NCI-H2107 treated with DMSO at 0.1 percent for 48 hours (cell line): ENCODE measurements around the gene COL6A3.

Experiments
- DNase-seq: peaks from one replicate; lab custom pipeline; 2025; ENCODE audit not compliant: unreplicated experiment; lab: John Stamatoyannopoulos, UW

Gene COL6A3, protein sequence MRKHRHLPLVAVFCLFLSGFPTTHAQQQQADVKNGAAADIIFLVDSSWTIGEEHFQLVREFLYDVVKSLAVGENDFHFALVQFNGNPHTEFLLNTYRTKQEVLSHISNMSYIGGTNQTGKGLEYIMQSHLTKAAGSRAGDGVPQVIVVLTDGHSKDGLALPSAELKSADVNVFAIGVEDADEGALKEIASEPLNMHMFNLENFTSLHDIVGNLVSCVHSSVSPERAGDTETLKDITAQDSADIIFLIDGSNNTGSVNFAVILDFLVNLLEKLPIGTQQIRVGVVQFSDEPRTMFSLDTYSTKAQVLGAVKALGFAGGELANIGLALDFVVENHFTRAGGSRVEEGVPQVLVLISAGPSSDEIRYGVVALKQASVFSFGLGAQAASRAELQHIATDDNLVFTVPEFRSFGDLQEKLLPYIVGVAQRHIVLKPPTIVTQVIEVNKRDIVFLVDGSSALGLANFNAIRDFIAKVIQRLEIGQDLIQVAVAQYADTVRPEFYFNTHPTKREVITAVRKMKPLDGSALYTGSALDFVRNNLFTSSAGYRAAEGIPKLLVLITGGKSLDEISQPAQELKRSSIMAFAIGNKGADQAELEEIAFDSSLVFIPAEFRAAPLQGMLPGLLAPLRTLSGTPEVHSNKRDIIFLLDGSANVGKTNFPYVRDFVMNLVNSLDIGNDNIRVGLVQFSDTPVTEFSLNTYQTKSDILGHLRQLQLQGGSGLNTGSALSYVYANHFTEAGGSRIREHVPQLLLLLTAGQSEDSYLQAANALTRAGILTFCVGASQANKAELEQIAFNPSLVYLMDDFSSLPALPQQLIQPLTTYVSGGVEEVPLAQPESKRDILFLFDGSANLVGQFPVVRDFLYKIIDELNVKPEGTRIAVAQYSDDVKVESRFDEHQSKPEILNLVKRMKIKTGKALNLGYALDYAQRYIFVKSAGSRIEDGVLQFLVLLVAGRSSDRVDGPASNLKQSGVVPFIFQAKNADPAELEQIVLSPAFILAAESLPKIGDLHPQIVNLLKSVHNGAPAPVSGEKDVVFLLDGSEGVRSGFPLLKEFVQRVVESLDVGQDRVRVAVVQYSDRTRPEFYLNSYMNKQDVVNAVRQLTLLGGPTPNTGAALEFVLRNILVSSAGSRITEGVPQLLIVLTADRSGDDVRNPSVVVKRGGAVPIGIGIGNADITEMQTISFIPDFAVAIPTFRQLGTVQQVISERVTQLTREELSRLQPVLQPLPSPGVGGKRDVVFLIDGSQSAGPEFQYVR (N-terminal part only)

DNA sequence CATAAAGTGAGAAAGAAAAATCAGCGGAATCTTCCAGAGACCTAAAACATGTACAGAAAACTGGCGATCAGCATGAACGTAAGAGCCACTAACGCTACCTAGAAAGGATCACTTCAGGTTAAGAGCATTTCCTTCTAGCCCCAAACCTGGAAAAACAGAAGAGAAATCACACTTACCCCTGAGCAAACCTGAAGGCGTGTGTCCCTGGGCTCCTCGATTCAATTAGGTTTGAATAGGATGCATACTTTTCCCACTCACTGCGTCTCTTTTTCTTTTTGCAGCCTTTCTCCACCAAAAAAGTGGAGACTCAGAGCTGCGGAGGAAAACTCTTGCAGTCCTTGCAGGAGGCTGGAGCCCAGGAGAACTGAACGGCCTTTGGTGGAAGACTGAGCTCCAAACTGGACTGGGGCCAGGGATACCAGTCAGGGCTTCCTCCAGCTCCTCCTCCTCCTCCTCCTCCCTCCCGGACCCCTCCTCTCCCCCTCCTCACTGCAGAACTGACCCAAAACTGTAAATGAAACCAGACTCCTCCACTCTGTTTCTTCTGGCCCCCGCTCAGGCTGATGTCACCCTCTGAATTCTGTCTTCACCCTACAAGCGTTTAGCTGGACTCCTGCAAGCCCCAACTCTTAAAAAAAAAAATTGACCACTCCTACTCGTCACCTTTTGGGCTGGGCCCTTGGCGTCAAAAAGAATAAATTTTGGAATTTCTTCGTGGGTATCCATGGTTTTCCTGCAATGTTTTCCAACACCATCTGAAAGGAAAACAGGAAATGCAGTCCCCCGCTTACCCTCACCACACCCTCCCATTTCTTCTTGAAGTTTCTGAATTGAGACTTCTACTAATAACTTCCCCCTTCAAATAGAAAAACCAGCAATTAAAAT is at the start of gene COL6A3:
Gene COL6A3 (minus strand): TSS at position 388 of the 885 bp plus-strand sequence. CDS start 17,347 bp downstream, outside the sequence.
- no peak for DNase-seq

DNA sequence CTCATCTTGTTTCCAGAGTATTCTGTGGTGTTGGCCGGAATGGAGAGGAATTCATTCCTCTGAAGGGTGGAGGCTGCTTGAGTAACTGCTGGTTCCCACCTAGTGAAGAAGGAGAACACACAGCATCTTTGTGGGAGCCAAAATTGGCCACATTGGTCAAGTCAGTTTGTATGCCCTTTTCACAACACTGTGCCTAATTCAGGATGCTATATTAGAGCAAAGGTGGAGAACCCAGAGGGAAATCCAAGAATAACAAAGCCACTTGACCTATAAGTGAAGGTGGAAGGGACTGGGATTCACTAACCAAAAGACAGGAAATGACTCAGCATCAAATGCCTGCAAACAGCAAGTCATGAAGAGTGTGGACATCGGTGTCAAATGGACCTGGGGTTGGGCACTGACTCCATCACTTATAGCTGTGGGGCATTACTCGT is 45.8 kb upstream of the COL6A3 start:
- no peak for DNase-seq

DNA sequence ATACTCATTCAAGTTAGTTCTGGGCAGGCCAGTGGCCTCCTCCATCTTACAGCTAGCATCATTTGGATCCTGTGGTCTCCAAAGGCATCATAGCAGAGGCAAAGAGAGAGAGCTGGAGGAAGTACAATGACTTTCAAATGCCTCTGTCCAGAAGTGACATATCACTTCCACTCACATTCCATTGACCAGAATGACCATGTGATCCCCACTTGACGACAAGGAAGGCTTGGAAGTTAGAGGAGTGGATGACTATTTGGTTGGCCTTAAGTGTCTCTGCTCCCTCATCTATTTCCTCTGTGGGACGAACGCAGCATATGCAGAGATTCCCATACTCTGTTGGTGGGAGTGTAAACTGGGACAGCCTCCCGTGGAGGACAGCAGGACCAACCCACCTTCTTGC is 45.3 kb upstream of the COL6A3 start:
- DNase-seq = no peak

DNA sequence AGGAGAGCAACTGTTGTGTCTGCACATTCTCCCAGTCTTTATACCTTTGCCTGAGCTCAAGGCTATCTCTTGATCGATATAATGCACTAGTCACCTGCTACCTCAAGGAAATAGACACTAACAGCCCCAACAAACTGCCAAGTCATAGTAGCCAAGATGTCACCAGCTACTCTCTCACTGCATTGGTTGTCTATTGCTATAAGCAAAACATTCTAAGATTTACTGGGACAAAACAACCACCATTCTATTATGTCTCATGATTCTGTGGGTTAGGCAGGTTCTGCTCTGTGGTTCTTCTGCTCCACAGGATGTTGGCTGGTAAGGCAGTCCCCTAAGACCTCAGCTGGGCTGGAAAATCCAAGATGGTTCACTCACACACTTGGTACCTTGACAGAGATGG is 44.6 kb upstream of the COL6A3 start:
- no peak for DNase-seq

DNA sequence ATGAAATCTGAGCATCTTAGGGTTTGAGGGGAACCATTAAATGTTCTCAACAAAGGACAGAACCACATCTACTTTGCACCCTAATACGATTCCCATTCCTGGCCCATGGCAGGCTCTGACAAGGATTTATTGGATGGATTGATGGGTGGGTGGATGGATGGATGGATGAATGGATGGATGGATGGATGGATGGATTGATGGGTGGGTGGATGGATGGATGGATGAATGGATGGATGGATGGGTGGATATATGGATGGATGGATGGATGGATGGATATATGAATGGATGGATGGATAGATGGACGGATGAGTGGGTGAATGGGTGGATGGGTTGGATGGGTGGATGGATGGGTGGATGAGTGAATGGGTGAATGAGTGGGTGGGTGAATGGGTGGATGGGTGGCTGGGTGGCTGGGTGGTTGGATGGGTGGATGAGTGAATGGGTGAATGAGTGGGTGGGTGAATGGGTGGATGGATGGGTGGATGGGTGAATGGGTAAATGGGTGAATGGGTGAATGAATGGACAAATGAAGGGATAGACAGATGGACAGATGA is 43.5 kb upstream of the COL6A3 start:
- no peak for DNase-seq

DNA sequence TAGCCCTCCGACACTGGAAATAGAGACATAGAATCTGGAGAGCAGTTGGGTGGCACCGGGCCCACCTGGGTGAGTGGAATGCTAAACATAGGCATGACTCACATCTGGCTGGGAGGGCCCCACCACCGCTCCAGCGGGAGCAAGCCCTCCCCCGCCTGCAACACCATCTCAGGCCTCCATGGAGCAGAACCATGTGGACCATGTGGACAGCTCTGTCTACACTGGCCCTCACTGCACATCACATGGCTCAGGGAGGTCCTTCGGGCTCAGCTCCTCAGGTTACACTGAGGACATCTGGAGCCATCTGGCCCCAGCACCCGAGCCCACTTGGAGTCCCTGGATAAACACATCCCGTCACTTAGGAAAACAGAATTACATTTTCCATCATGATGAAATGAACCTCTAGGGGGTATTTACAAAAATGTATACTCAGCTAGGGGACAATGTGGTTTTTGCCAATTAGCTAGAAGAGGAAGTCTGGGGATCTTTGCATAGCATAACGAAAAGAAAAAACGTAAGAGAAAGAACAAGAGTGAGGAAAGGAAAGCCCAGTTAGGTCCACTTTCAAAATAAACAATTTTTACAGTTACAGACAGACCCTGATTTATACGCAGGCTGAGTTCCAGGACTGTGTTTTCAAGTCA is 42.4 kb upstream of the COL6A3 start:
- no peak for DNase-seq

DNA sequence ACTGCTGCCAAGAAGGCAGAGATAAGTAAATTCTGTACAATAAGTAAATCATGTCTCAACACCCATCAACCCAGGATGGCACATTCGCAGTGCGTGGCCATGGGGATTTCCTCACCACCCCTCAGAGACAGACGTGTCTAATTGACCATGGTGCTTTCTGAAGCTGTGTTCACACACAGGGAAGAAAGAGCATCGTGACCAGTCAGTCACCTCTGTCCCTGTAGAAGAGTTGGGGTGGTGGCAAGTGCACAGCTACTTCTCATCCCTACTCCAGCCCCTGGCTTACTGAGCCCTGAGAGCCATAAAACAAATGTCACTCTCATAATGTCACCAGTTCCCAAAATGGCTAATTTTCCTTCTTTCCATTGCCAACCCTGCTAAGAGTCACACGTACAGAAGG is 41.8 kb upstream of the COL6A3 start:
- DNase-seq = no peak

DNA sequence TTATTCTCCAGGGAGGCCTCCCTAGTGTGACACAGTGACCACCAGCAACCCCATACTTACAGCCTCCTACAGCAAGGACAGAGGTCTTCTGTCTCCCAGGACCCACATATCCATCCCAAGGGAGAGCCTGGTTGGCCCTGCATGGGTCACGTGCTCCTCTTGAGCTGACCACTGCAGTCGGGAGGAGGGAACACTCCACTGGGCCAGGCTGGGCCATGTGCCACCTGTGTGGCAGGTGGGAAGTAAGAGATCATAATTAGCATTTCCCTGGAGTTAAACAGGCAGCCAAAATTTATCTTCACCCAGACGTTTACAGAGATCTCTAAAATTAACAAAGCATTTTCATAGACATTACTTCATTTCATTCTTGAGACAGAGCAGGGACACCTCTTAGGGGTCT is 39.7 kb upstream of the COL6A3 start:
- no peak for DNase-seq

DNA sequence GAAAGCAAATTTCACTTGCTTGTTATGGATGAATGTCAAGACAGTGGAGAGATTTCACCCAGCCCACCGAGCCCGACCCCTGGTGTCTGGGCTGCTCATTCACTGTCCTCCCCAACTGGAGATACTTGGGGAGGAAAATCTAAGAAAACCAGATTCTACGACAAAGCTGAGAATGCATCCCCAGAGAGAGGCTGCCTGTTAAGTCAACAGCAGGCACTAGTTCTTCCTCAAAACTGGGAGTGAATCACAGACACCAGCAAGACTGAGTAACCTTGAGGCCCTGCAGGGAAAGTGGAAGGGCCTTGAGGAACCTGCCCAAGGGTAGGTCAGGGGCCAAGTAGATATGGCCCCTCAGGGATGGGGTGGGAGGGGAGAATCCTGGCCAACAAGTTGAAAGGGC is 38.9 kb upstream of the COL6A3 start:
- DNase-seq = no peak

DNA sequence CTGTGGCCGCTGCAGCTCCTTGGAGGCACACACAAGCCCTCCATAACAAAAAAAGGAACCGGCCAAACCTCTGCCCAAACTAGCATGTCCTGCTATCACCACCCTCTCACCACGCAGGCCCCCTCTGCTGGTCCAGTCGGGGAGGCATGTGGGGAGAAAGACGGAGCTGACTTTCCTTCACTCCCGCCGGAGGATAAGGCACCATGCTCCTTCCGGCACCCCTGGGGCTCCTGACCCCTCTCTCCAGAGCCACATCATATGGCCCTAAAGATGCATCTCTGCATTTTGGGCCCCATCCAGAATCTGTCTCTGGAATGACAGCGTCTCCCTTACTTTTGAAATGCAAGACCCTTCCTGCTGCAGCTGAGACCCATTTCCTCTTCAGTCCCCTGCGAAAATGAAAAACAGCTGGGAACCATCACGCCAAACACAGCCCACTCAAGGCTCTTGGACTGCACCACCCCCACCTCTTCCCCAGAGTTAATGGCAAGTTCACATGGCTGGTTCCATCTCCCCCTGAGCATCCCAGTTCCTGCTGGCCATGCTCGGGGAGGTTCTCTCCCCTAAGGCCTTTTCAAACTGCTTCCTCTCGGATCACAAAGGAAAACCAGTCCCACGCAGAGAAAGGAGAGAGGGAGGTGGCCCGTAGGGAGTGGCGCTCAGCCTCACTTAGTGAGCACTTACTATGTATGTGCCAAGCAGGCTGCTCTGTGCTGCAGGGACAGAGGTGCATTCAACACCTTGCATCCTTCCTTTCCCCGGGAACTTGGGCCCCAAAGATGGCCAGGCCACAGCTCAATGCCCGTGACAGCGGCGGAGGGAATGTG is 37.9 kb upstream of the COL6A3 start:
- no peak for DNase-seq

DNA sequence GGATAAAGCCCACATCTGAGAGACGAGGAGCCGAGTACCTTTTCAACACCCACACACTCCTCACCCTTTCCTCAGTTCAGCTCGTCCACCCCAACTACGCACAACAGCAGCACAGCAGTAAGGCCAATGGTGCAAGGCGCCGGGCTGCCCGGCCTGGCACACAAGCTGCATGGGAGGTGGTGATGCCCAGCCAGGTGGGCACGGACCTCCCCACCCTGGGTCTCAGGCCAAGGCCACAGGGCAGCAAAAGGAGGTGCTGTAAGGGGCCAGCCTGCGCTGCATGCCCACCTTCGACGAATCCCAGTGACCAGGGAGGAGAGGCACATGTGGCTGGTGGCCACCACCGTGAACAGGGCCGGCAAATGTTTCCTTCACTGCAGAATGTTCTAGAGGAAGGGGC is 36.6 kb upstream of the COL6A3 start:
- DNase-seq = no peak

DNA sequence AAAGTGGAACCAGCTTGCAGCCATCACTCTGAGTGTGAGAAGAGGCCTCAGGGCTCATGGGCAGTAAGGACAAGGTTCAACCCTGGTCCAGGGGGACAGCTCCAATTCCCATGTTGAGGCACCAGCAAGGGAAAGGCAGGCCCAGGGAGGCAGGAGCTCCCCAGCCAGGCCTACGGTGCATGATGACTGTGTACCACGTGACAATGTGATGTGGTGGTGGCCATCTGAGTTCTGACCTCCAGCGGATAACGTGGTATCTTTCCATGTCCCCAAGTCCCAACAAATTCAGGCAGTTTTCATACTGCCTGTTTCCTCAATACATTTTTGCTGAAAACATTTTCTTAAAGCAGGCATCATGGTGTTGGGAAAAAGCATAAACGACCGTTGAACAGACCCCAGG is 36.1 kb upstream of the COL6A3 start:
- DNase-seq = no peak

DNA sequence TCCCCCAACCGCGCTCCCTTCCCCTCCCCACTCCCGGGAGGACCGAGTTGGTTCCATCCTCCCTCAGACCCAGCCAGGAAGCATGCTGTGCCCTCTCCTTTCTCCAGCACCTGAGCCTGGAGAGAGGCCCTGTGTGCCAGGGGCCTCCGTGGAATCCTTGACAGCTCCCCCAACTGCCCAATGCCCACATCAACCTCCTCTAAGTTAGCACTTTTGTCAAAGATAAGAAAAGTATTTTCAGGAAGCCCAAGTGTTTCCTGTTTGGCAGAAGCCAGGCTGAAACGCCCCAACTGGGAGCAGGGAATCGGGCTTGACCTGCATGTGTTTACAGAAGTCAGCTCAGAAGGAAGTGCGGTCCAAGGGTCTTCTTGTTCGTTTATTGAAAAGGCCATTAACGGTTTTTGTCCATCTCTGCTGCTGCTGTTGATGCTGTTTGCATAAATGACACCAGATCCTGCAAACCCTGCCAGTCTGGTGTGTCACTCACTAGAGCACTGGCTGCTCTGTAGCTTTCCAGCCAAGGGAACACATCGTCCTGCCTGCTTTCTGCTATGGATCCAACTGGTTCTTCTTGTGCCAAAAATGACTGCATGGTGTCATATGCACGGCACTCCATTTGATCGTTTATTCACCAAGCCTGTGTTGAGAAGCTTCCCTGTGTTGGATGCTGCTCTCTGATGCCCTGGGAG is 35.4 kb upstream of the COL6A3 start:
- DNase-seq = no peak

DNA sequence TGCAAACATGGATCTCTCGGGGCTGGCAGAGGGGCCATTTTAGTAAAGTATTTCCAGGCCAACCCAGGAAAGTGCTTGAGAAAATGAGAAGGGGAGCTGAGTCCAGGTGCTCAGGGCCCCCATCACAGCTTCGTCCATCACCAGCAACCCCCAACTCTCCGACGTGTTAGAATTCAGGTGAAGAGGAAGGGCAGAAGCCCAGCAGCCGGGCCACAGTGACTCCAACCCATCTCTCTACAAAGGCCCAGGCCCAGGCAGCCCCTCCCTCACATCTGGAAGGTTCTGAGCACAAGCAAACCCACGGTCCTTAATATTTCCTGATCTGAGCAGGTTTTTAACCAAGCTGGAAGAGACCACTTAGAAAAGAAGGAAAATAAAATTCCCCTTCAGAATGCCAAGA is 34.7 kb upstream of the COL6A3 start:
- DNase-seq = no peak

DNA sequence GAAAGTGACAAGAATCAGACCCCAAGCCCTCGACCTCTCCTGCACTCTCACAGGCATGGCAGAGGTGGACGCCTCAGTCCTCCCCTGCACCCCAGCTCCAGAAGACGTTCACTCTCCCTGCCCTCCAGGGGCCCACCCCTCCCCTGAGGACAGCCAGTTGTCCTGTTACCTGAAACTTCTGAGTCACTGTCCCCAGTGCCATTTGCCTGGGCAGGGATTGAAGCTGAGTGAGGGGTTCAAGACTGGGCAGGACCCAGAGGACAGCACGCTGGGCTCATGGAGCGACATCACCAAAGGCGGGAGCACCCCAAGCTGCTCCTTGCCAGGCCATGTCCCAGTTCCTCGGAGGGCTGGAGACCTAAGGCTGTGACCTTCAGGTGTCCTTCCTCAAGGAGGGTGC is 34.2 kb upstream of the COL6A3 start:
- DNase-seq = no peak

DNA sequence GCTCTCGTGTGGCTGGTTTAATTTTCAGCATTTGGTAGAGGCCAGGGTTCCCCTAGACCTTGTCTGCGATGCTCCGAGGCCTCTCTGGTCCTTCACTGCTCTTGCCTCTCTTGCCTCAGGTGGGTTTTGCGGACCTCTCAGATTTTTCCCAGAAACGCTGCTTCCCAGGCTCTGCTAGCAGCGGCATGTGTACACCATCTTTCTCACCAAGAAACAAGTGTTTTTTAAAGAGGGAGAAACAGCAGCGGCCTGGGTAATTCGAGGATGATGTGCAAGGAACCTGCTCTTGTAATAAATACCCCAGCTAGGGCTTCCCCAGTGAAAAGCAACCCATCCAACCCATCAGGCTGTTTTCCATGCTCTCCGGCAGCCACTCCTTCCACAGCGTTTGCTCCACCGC is 33.5 kb upstream of the COL6A3 start:
- no peak for DNase-seq

DNA sequence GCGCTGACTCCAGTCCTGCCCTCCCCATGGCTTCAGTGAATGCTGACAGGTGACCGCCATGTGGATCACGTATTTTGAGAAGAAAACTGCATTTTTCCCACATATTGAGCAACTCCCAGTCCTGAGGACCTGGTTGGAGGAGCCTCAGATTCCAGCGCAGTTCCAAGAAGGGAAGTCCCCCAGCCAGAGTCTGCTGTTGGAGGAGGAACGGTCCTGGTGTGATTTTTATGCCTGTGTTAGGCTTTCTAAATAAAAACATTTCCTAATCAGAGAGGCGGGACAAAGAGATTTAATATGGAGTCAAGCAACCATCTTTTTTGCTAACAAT is 32.3 kb upstream of the COL6A3 start:
- no peak for DNase-seq

DNA sequence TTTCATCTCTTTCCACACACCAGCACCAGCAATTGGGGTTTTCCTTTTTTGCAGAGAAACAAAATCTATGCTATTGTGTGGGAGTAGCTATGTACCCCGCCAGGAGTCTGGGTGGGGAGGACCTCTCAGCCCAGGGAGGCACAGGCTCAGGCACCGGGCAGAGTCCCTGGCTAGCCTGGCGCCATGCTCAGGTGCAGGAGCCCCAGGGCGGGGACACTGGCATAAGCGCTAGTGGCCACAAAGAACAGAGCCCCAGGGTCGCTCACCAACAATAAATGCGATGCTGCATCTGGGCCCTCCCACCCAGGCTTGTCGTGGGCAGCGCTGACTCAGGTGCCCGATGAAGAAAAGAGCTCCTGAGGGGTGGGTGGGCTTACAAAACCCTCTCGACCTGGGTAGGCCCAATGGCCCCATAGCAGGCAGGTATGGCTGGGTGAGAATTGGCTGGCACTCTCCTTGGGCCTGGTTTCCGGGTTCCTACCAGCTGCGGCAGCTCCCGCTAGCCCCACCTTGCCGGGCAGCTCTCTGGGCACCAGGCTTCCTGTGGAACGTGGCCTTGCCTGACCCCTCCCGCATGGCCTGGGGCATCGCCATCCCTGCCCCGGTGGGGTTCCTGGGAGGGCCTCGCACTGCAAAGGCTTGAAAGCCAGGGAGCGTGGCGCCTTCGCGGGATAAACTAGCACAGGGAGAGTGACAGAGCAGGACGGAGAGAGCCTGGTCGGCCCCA is 31.8 kb upstream of the COL6A3 start:
- DNase-seq = no peak
